Lower leg skin (tissue), 4 donors: ENCODE results near the gene MTERF1. TPM values are rescaled to one million over a fixed set of nuclear protein-coding genes. Genes with fewer than 3 reads are reported as not detected.

Experiments used
- DNase-seq, 2 donors: peaks; one replicate each; pipeline ENCODE4 v3.0.0-alpha.2; 2019; ENCODE audit warnings: low spot score in 2 of 2
- H3K4me3 ChIP-seq: fragments of 200-600 bp; sonication (generic); 2 replicates; pipeline ENCODE4 v1.5.1; 2017; ENCODE audit warnings: mild to moderate bottlenecking, low read depth; ENCODE audit not compliant: poor library complexity, severe bottlenecking
- CTCF ChIP-seq, 3 donors: fragments of 450-650 bp; IDR thresholded peaks; one replicate each; pipeline ENCODE4 v1.5.1; 2016; ENCODE audit warnings: antibody characterized with exemption in 3 of 3, mild to moderate bottlenecking in 3 of 3, moderate library complexity in 2 of 3
- POLR2A ChIP-seq, 2 donors: fragments of 450-650 bp; IDR thresholded peaks; one replicate each; pipeline ENCODE4 v1.6.1; 2016 to 2017; ENCODE audit warnings: antibody characterized with exemption in 2 of 2, mild to moderate bottlenecking in 1 of 2, moderate library complexity in 1 of 2
- WGBS, 2 donors: methylation state at CpG; one replicate each; pipeline ENCODE4 v1.1.5; 2018; 5-methylcytosine and 5-hydroxymethylcytosine counted together
- intact Hi-C: fragments of 100-400 bp; cut with DNase I; formaldehyde crosslinking; loops from one replicate; pipeline ENCODE4 v1.15.0; 2023; ENCODE audit warnings: low total_unique reads
- total RNA-seq, 4 donors: library from RNA; depleted of rRNA; stranded (reverse); fragments of >200 nt; gene quantifications; one replicate each; pipeline ENCODE4 v1.1.0, GENCODE V29; 2016

MTERF1 gene
- total RNA-seq, 4 donors from 2014 or later, result 4.7 to 10.7 (median 6.5) TPM

- intact Hi-C loops, result no loop called here
- WGBS, 2 donors, result 90 to 94% methylated on average over 2 of the region's 2 CpGs
- TF ChIP-seq POLR2A (IDR thresholded peaks at IDR 0.05), result no peak
- no peak for TF ChIP-seq CTCF (IDR thresholded peaks at IDR 0.05)
- no peak overlapping the region for H3K4me3 ChIP-seq
- DNase-seq, result no peak
Observed at GRCh38 chr7:91827169-91827568, 53.3 kb downstream of the MTERF1 start.

- no peak overlapping the region for H3K4me3 ChIP-seq
- 72 to 74% methylated on average over 1 of the region's 1 CpG for WGBS, 2 donors
- no peak for TF ChIP-seq POLR2A (IDR thresholded peaks at IDR 0.05)
- TF ChIP-seq CTCF (IDR thresholded peaks at IDR 0.05), result no peak
- DNase-seq, result no peak
- intact Hi-C loops, result no loop called here
Observed at GRCh38 chr7:91826377-91826776, 54.1 kb downstream of the MTERF1 start.

GRCh38 chr7:91824201-91824600 is 56.3 kb downstream of the MTERF1 start:
- TF ChIP-seq POLR2A (IDR thresholded peaks at IDR 0.05) (no peak), CTCF (IDR thresholded peaks at IDR 0.05) (no peak)
- H3K4me3 ChIP-seq, result no peak overlapping the region
- intact Hi-C loops, result no loop called here
- DNase-seq, result no peak

Other genes with a start within 250 kb of the MTERF1 start
- 10 to 100 TPM; 52.9 to 74.8 (median 64.4) TPM for gene AKAP9, start 60.2 kb upstream of the MTERF1 start, total RNA-seq